Sigmoid colon (tissue), 7 donors: Measurements from ENCODE around the gene SLC9A7. TPM values are rescaled to one million over a fixed set of nuclear protein-coding genes. Genes with fewer than 3 reads are reported as not detected.

Experiments
- DNase-seq: peaks from one replicate; pipeline ENCODE4 v3.0.0-alpha.2; 2019
- H3K27ac ChIP-seq, 4 donors: fragments of 200-600 bp; sonication (generic); one replicate each; pipeline ENCODE4 v1.5.1; 2016 to 2019; ENCODE audit warnings: mild to moderate bottlenecking in 1 of 4
- H3K27me3 ChIP-seq, 3 donors: fragments of 200-600 bp; sonication (generic); one replicate each; pipeline ENCODE4 v1.5.1; 2019; ENCODE audit warnings: mild to moderate bottlenecking in 1 of 3
- H3K36me3 ChIP-seq, 4 donors: fragments of 200-600 bp; sonication (generic); one replicate each; pipeline ENCODE4 v1.5.1; 2016 to 2019
- H3K4me1 ChIP-seq, 4 donors: fragments of 200-600 bp; sonication (generic); one replicate each; pipeline ENCODE4 v1.5.1; 2017 to 2019
- H3K4me3 ChIP-seq, 4 donors: fragments of 200-600 bp; sonication (generic); one replicate each; pipeline ENCODE4 v1.5.1; 2017 to 2019; ENCODE audit warnings: mild to moderate bottlenecking in 2 of 4, moderate library complexity in 1 of 4
- H3K9me3 ChIP-seq, 4 donors: fragments of 200-600 bp in 3 of 4; sonication (generic) in 3 of 4; one replicate each; pipeline versions ENCODE4 v1.5.1 to v1.6.1; 2013 to 2019
- CTCF ChIP-seq, 4 experiments: fragments of 450-650 bp in 3 of 4; fragments of 200-600 bp in 1 of 4; IDR thresholded peaks; one replicate each; pipeline ENCODE4 v1.5.1; 2016 to 2019; ENCODE audit warnings: antibody characterized with exemption in 4 of 4, mild to moderate bottlenecking in 3 of 4, moderate library complexity in 2 of 4
- EP300 ChIP-seq, 4 donors: sonication (generic); formaldehyde crosslinking; IDR thresholded peaks; one replicate each; pipeline ENCODE4 v1.6.1; 2017; ENCODE audit warnings: antibody characterized with exemption in 4 of 4
- POLR2A ChIP-seq, 2 donors: fragments of 450-650 bp; IDR thresholded peaks; one replicate each; pipeline ENCODE4 v1.6.1; 2016; ENCODE audit warnings: antibody characterized with exemption in 2 of 2, mild to moderate bottlenecking in 2 of 2, moderate library complexity in 2 of 2
- POLR2AphosphoS5 ChIP-seq, 4 donors: sonication (generic); formaldehyde crosslinking; IDR thresholded peaks; one replicate each; pipeline ENCODE4 v1.6.1; 2017; ENCODE audit warnings: antibody characterized with exemption in 4 of 4
- WGBS, 2 donors: extraction: QIAGEN DNeasy Blood & Tissue Kit; methylation state at CpG; one replicate each; pipeline ENCODE4 v1.1.7; 2013; 5-methylcytosine and 5-hydroxymethylcytosine counted together
- intact Hi-C: fragments of 100-400 bp; cut with DNase I; formaldehyde crosslinking; loops from one replicate; pipeline ENCODE4 v1.15.1; 2023
- polyA plus RNA-seq, 3 donors: library from polyadenylated mRNA; stranded (reverse); fragments of 200-250 nt; gene quantifications; one replicate each; pipeline ENCODE4 v1.2.3, GENCODE V29; 2013
- total RNA-seq, 4 donors: library from RNA; depleted of rRNA; stranded (reverse); fragments of >200 nt; gene quantifications; one replicate each; pipeline ENCODE4 v1.1.0, GENCODE V29; 2016
- donor health status: healthy with polysubstance abuse.
- donor health status: Bipolar disorder and iron deficiency.
- donor health status: healthy.

Gene SLC9A7
- total and polyA plus RNA-seq, 7 donors, result under 0.01 to 8.8 (median 2.9) TPM

- no peaks in the 10 kb centered on the region for H3K4me1 ChIP-seq
- no peaks in the 10 kb centered on the region for H3K9me3 ChIP-seq
- no peak for TF ChIP-seq CTCF (IDR thresholded peaks at IDR 0.05)
- TF ChIP-seq EP300 (IDR thresholded peaks at IDR 0.05), result no peak
- no peak for TF ChIP-seq POLR2AphosphoS5 (IDR thresholded peaks at IDR 0.05)
- no peak for TF ChIP-seq POLR2A (IDR thresholded peaks at IDR 0.05)
- H3K4me3 ChIP-seq, result no peak overlapping the region
- H3K27ac ChIP-seq, result no peak overlapping the region
- no peak for DNase-seq
- intact Hi-C loops, result no loop called here
- WGBS, 2 donors, result 94 to 100% methylated on average over 2 of the region's 2 CpGs
- no peaks in the 10 kb centered on the region for H3K27me3 ChIP-seq
- no peaks in the 10 kb centered on the region for H3K36me3 ChIP-seq
These were observed 68.1 kb downstream of the SLC9A7 start for GRCh38 chrX:46690818-46691217.

DNA sequence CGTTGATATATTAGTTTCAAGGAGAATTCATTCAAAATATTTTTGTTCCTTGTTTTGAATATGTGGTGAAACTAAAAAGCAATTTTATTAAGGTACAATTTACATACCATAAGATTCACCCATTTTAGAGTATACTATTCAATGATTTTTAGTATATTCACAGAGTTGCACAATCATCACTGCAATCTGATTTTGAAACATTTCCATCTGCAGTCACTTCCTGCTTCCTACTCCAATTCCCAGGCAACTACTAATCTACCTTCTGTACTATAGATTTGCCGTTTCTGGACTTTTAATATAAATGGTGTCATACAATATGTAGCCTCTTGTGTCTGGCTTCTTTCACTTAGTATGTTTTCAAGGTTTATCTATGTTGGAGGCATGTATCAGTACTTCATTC lies 71.3 kb downstream of the SLC9A7 start:
- no peak for DNase-seq
- Histone ChIP-seq H3K27ac (no peak overlapping the region), H3K27me3 (no peaks in the 10 kb centered on the region), H3K9me3 (no peaks in the 10 kb centered on the region), H3K4me3 (no peak overlapping the region), H3K36me3 (no peaks in the 10 kb centered on the region), H3K4me1 (no peaks in the 10 kb centered on the region)
- 37 to 61% methylated on average over 2 of the region's 2 CpGs for WGBS, 2 donors
- intact Hi-C loops, result loop anchor here (10.0 kb wide), 1 partner anchor 133 kb away; no protein-coding TSS in a partner anchor
- TF ChIP-seq CTCF (IDR thresholded peaks at IDR 0.05) (no peak), EP300 (IDR thresholded peaks at IDR 0.05) (no peak), POLR2A (IDR thresholded peaks at IDR 0.05) (no peak), POLR2AphosphoS5 (IDR thresholded peaks at IDR 0.05) (no peak)

DNA sequence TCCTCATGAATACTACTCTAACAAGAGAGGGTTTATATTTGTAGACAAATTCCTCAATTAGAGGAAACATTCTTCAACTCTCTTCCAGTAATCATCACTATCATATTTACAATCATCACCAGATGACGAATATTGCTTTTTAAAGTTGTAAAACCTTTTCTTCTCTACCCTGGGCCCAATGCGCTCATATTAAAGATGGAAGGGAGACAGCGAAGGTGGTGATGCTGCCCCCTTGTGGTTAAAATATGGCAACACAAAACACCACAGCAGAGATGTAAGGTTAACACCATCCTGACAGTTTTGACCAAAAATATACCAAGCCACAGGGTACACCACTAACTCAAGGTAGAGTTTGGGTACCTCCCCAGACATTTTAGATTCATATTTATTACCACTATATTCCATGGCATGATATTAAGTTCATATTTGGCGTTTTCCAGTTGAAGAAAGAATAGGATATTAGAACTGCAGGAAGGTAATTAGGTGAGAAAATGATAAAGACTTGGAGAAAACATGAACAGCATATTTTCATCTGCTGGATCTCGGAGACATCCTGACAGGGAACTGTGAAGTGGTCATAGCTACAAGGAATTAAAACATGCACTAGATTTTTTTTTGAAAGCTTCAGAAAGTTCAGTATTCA lies 72.8 kb downstream of the SLC9A7 start:
- intact Hi-C loops, result loop anchor here (10.0 kb wide), 1 partner anchor 131 kb away; no protein-coding TSS in a partner anchor
- H3K27me3 ChIP-seq, result no peaks in the 10 kb centered on the region
- no peak for DNase-seq
- no peak overlapping the region for H3K27ac ChIP-seq
- no peaks in the 10 kb centered on the region for H3K36me3 ChIP-seq
- TF ChIP-seq POLR2A (IDR thresholded peaks at IDR 0.05) (no peak), POLR2AphosphoS5 (IDR thresholded peaks at IDR 0.05) (no peak), CTCF (IDR thresholded peaks at IDR 0.05) (peak; percentile 12 to 47 (median 15))
- no peaks in the 10 kb centered on the region for H3K4me1 ChIP-seq
- H3K4me3 ChIP-seq, result no peak overlapping the region
- H3K9me3 ChIP-seq, result no peaks in the 10 kb centered on the region
- WGBS, 2 donors, result 34 to 50% methylated on average over 5 of the region's 5 CpGs

GRCh38 chrX:46683048-46683447 lies 75.9 kb downstream of the SLC9A7 start:
- no peak overlapping the region for H3K27ac ChIP-seq

More at GRCh38 chrX:46683048-46683447, 75.9 kb downstream of the SLC9A7 start:
- Histone ChIP-seq H3K27me3 (peaks cover 0 to 2% (median 0%) of the 10 kb centered on the region in 3 donors), H3K36me3 (no peaks in the 10 kb centered on the region), H3K4me3 (no peak overlapping the region), H3K9me3 (no peaks in the 10 kb centered on the region), H3K4me1 (no peaks in the 10 kb centered on the region)
- no peak for DNase-seq
- intact Hi-C loops, result loop anchor here (10.0 kb wide), 1 partner anchor 128 kb away; no protein-coding TSS in a partner anchor
- no peak for TF ChIP-seq CTCF (IDR thresholded peaks at IDR 0.05)
- TF ChIP-seq POLR2AphosphoS5 (IDR thresholded peaks at IDR 0.05), result no peak
